GM12878 (cell line): ENCODE results near the gene ATCAY. TPM values are rescaled to one million over a fixed set of nuclear protein-coding genes. Genes with fewer than 3 reads are reported as not detected.

Experiments
- ATAC-seq: fragments of 200-7000 bp; cut with Tn5 transposase; 3 replicates; pipeline ENCODE4 v1.9.1; 2020; ENCODE audit warnings: mild to moderate bottlenecking, moderate library complexity
- BruUV-seq: library from RNA; stranded (reverse); fragments of 400-500 nt; replicated peaks from 2 replicates; lab custom pipeline; 2021; lab: Mats Ljungman, UMichigan
- CTCF ChIA-PET: fragments of 300-600 bp; sonication (Branson Sonifier 250); formaldehyde crosslinking; extraction: SDS; loops from one replicate; lab custom pipeline; 2021; ENCODE audit warnings: inconsistent platforms; lab: Yijun Ruan, JAX
- POLR2A ChIA-PET: fragments of 350-600 bp; formaldehyde crosslinking; extraction: SDS; loops from one replicate; lab custom pipeline; 2021; ENCODE audit warnings: inconsistent platforms; lab: Charles Lee
- RAD21 ChIA-PET: fragments of 300-600 bp; sonication (Branson Sonifier 250); formaldehyde crosslinking; loops from one replicate; lab custom pipeline; 2023; ENCODE audit warnings: antibody characterized with exemption; ENCODE audit not compliant: unreplicated experiment; lab: Charles Lee
- SMC1A ChIA-PET: fragments of 300-600 bp; sonication (Branson Sonifier 250); formaldehyde crosslinking; loops from one replicate; lab custom pipeline; 2023; ENCODE audit not compliant: unreplicated experiment, uncharacterized antibody; lab: Charles Lee
- DNase-seq: peaks from one replicate; pipeline ENCODE4 v3.0.0-alpha.2; 2011; ENCODE audit warnings: low read depth, low spot score
- FAIRE-seq: peaks from 3 replicates; lab custom pipeline; 2011; peaks lifted over from hg19 to GRCh38; lab: Jason Lieb, UNC
- H2AFZ ChIP-seq: 2 replicates; pipeline ENCODE4 v1.6.0; 2011; ENCODE audit warnings: low read depth, low read length, control low read depth; ENCODE audit not compliant: control insufficient read depth
- H3K27ac ChIP-seq: 2 replicates; pipeline ENCODE4 v1.5.1; 2011; ENCODE audit warnings: control low read depth; ENCODE audit not compliant: control insufficient read depth, insufficient read depth
- H3K27me3 ChIP-seq, 2 experiments: replicated peaks in 1 of 2; 2 replicates each; pipeline versions ENCODE4 v1.6.0 to v1.6.1; 2011; ENCODE audit warnings: low read length in 1 of 2; ENCODE audit not compliant: control insufficient read depth in 2 of 2, insufficient read depth in 2 of 2
- H3K36me3 ChIP-seq, 2 experiments: 2 replicates each; pipeline ENCODE4 v1.5.1; 2011; ENCODE audit warnings: low read length in 1 of 2; ENCODE audit not compliant: control insufficient read depth in 2 of 2, insufficient read depth in 2 of 2
- H3K4me1 ChIP-seq: 2 replicates; pipeline ENCODE4 v1.6.1; 2011; ENCODE audit warnings: mild to moderate bottlenecking, low read length, moderate library complexity, mixed read lengths; ENCODE audit not compliant: control insufficient read depth, insufficient read depth
- H3K4me2 ChIP-seq: 2 replicates; pipeline ENCODE4 v1.6.0; 2011; ENCODE audit warnings: control low read depth; ENCODE audit not compliant: control insufficient read depth, insufficient read depth
- H3K4me3 ChIP-seq: fragments of 200-600 bp; sonication (generic); 2 replicates; pipeline ENCODE4 v1.5.1; 2016
- H3K79me2 ChIP-seq: 2 replicates; pipeline ENCODE4 v1.6.0; 2011; ENCODE audit warnings: low read length; ENCODE audit not compliant: control insufficient read depth, insufficient read depth
- H3K9ac ChIP-seq: 2 replicates; pipeline ENCODE4 v1.8.0; 2011; ENCODE audit warnings: low read length, control low read depth, mixed read lengths; ENCODE audit not compliant: control insufficient read depth, insufficient read depth
- H3K9me3 ChIP-seq: replicated peaks from 3 replicates; pipeline ENCODE4 v1.5.1; 2011; ENCODE audit warnings: mild to moderate bottlenecking, low read length; ENCODE audit not compliant: control insufficient read depth, insufficient read depth
- H4K20me1 ChIP-seq: 2 replicates; pipeline ENCODE4 v1.6.0; 2011; ENCODE audit not compliant: control insufficient read depth, insufficient read depth
- BCL11A ChIP-seq: IDR thresholded peaks from 2 replicates; pipeline ENCODE4 v1.6.1; 2011; ENCODE audit warnings: low read depth, low read length
- CREM ChIP-seq: IDR thresholded peaks from 2 replicates; pipeline ENCODE4 v1.6.1; 2014; ENCODE audit warnings: antibody characterized with exemption, low read depth
- FOXM1 ChIP-seq: IDR thresholded peaks from 2 replicates; pipeline ENCODE4 v1.6.1; 2012; ENCODE audit warnings: low read depth, mild to moderate bottlenecking, inconsistent platforms, low read length, moderate library complexity
- NFIC ChIP-seq: IDR thresholded peaks from 2 replicates; pipeline ENCODE4 v1.6.1; 2012; ENCODE audit warnings: low read depth, mild to moderate bottlenecking, inconsistent platforms, low read length, moderate library complexity
- PML ChIP-seq: IDR thresholded peaks from 2 replicates; pipeline ENCODE4 v1.6.1; 2012; ENCODE audit warnings: low read length, inconsistent platforms
- POLR2A ChIP-seq: IDR thresholded peaks from 2 replicates; pipeline ENCODE4 v1.6.1; 2011; ENCODE audit warnings: low read depth, mild to moderate bottlenecking, low read length
- REST ChIP-seq: IDR thresholded peaks from 2 replicates; pipeline ENCODE4 v1.6.1; 2012; ENCODE audit warnings: mild to moderate bottlenecking, low read depth, low read length
- TARDBP ChIP-seq: IDR thresholded peaks from 2 replicates; pipeline ENCODE4 v1.6.1; 2016; ENCODE audit warnings: borderline replicate concordance
- ZNF24 ChIP-seq: fragments of 450-650 bp; IDR thresholded peaks from 2 replicates; pipeline ENCODE4 v1.6.1; 2017; ENCODE audit warnings: antibody characterized with exemption, mild to moderate bottlenecking
- ZNF622 ChIP-seq: fragments of 450-650 bp; IDR thresholded peaks from 2 replicates; pipeline ENCODE4 v1.6.1; 2017; ENCODE audit warnings: mild to moderate bottlenecking, inconsistent platforms
- WGBS: methylation state at CpG from one replicate; pipeline ENCODE4 v1.1.6; 2016; ENCODE audit warnings: low lambda C conversion rate; ENCODE audit not compliant: insufficient replicate concordance, insufficient coverage; ENCODE audit errors: missing lambda C conversion rate; 5-methylcytosine and 5-hydroxymethylcytosine counted together
- in situ Hi-C: fragments of 300-500 bp; cut with MboI; formaldehyde crosslinking; loops from 9 replicates; pipeline ENCODE4 v1.14.3; 2018; ENCODE audit warnings: mixed read lengths
- intact Hi-C: fragments of 100-400 bp; cut with micrococcal nuclease; formaldehyde crosslinking; loops from one replicate; pipeline ENCODE4 v1.14.2; 2022; ENCODE audit not compliant: unreplicated experiment
- polyA plus RNA-seq, 11 experiments: library from polyadenylated mRNA; depleted of rRNA in 4 of 11; unstranded in 6 of 11; stranded (reverse) in 5 of 11; fragments of >200 nt; fragmentation: Nextera tagmentation in 4 of 11; fragmentation: Illumina TruSeq in 1 of 11; extraction: Ambion mirVana in 4 of 11; extraction: Trizol in 1 of 11; gene quantifications; 1 replicate in 1 of 11; 2 replicates in 10 of 11; pipeline versions ENCODE4 v1.2.1 to v1.2.3, GENCODE V29; 2011 to 2016; ENCODE audit warnings: inconsistent platforms in 2 of 11, missing spikeins in 2 of 11, low read depth in 1 of 11
- total RNA-seq, 4 experiments: library from RNA; depleted of rRNA in 3 of 4; stranded (reverse); fragments of >200 nt in 3 of 4; fragmentation: Illumina TruSeq in 1 of 4; extraction: Trizol in 1 of 4; gene quantifications; 2 replicates each; pipeline versions ENCODE4 v1.2.1 to v1.2.3, GENCODE V29; 2013 to 2021

ATCAY gene
- total and polyA plus RNA-seq, 10 of the 15 experiments (the other 5 are each of a cell fraction or from before 2014, with no cell fraction given): under 0.01 to 0.04 (median 0.02) TPM; not detected in 4

DNA sequence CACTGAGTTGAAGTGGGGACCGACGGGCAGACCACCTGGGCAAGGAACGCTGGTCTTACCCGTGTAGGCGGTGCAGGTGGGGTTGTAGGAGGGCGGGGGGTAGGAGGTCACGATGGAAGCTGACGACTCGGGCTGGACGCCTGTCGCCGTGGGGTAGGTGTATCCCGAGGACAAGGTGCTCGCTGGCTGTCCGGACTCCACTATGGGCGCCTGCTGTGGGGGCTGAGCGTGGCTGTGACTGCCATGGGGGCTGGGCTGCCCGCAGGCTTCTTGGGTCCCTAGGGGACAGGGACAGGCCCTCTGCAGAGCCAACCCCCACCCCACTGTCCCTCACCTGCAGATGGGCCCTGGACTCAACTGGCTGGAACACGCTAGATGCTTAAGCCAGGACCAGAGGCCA is 48.9 kb upstream of the ATCAY start (continued):
- no peak for TF ChIP-seq CREM
- TF ChIP-seq, all 136 proteins: peak for 0

GRCh38 chr19:3832001-3832400 is 48.5 kb upstream of the ATCAY start:
- Histone ChIP-seq H4K20me1 (no peaks in the 10 kb centered on the region), H3K4me2 (no peak overlapping the region)
- ChIA-PET RAD21 (no interaction called here), CTCF (no interaction called here)
- intact Hi-C loops: no loop called here
- DNase-seq: no peak
- 70% methylated on average over 6 of the region's 6 CpGs for WGBS
- no peak for TF ChIP-seq BCL11A
- TF ChIP-seq ZNF24: no peak
- no peak for TF ChIP-seq TARDBP
- TF ChIP-seq PML: no peak
- no peak for TF ChIP-seq NFIC
- TF ChIP-seq REST: no peak
- no peak for TF ChIP-seq POLR2A
- TF ChIP-seq FOXM1: no peak
- no peak for TF ChIP-seq ZNF622
- TF ChIP-seq, all 136 proteins: peak for 0
- BruUV-seq: no TSS peak
- no peaks in the 10 kb centered on the region for H3K79me2 ChIP-seq
- H3K27me3 ChIP-seq: no peaks in the 10 kb centered on the region
- in situ Hi-C loops: no loop called here
- no peak overlapping the region for H3K27ac ChIP-seq
- H3K4me3 ChIP-seq: no peak overlapping the region
- ATAC-seq (no peak), FAIRE-seq (no peak)
- H3K9me3 ChIP-seq: no peaks in the 10 kb centered on the region; the same call in 2 of the 3 replicates
- POLR2A ChIA-PET: no interaction called here
- H3K9ac ChIP-seq: no peak overlapping the region
- H3K4me1 ChIP-seq: no peaks in the 10 kb centered on the region
- H2AFZ ChIP-seq: no peak overlapping the region
- H3K36me3 ChIP-seq: no peaks in the 10 kb centered on the region
- SMC1A ChIA-PET: no interaction called here
